PC-9 (cell line): ENCODE data around the gene GRM3. TPM values are rescaled to one million over a fixed set of nuclear protein-coding genes. Genes with fewer than 3 reads are reported as not detected.
A peak's percentile ranks its signal among the peaks of the same experiment; 100 is the strongest.

Experiments
- BruUV-seq: library from RNA; stranded (reverse); fragments of 400-500 nt; replicated peaks from 2 replicates; lab custom pipeline; 2021; lab: Mats Ljungman, UMichigan
- CTCF ChIA-PET: fragments of 300-600 bp; sonication (Branson Sonifier 250); formaldehyde crosslinking; loops from one replicate; lab custom pipeline; 2022; ENCODE audit warnings: antibody characterized with exemption; lab: Charles Lee
- POLR2A ChIA-PET: fragments of 300-600 bp; sonication (Branson Sonifier 250); formaldehyde crosslinking; loops from one replicate; lab custom pipeline; 2022; ENCODE audit warnings: antibody characterized with exemption; ENCODE audit not compliant: unreplicated experiment; lab: Charles Lee
- DNase-seq, 2 experiments: peaks; one replicate each; pipeline versions ENCODE4 v3.0.0 to v3.0.0-alpha.2; 2015 to 2022; ENCODE audit warnings: mixed read lengths in 1 of 2
- H2AFZ ChIP-seq: fragments of 200-600 bp; sonication (generic); 2 replicates; pipeline ENCODE4 v1.8.1; 2017; ENCODE audit warnings: antibody characterized with exemption
- H3F3A ChIP-seq: fragments of 200-600 bp; sonication (generic); 2 replicates; pipeline ENCODE4 v1.8.1; 2017; ENCODE audit warnings: antibody characterized with exemption, mild to moderate bottlenecking, low read depth; ENCODE audit not compliant: insufficient read depth
- H3K27ac ChIP-seq: fragments of 200-600 bp; sonication (generic); 2 replicates; pipeline ENCODE4 v1.6.1; 2016; ENCODE audit warnings: mixed run types
- H3K27me3 ChIP-seq: fragments of 200-600 bp; sonication (generic); 2 replicates; pipeline ENCODE4 v1.6.1; 2016; ENCODE audit warnings: low read depth, mixed run types; ENCODE audit not compliant: insufficient read depth
- H3K36me3 ChIP-seq: fragments of 200-600 bp; sonication (generic); 2 replicates; pipeline ENCODE4 v1.6.1; 2016; ENCODE audit warnings: low read depth, mixed run types
- H3K4me1 ChIP-seq: fragments of 200-600 bp; sonication (generic); replicated peaks from 2 replicates; pipeline ENCODE4 v1.6.1; 2016; ENCODE audit warnings: mixed run types; ENCODE audit not compliant: insufficient read depth
- H3K4me2 ChIP-seq: fragments of 200-600 bp; sonication (generic); 2 replicates; pipeline ENCODE4 v1.6.1; 2017; ENCODE audit warnings: mixed run types
- H3K4me3 ChIP-seq: fragments of 200-600 bp; sonication (generic); 2 replicates; pipeline ENCODE4 v1.6.1; 2016; ENCODE audit warnings: mixed run types
- H3K79me2 ChIP-seq: fragments of 200-600 bp; sonication (generic); 2 replicates; pipeline ENCODE4 v1.6.1; 2017; ENCODE audit warnings: low read depth, mixed run types
- H3K9me2 ChIP-seq: fragments of 200-600 bp; sonication (generic); 2 replicates; pipeline ENCODE4 v1.8.1; 2017; ENCODE audit warnings: mild to moderate bottlenecking; ENCODE audit not compliant: insufficient read depth
- H3K9me3 ChIP-seq: fragments of 200-600 bp; sonication (generic); 2 replicates; pipeline ENCODE4 v1.8.1; 2016; ENCODE audit warnings: low read depth; ENCODE audit not compliant: insufficient read depth
- H4K20me1 ChIP-seq: fragments of 200-600 bp; sonication (generic); 2 replicates; pipeline ENCODE4 v1.8.1; 2017; ENCODE audit not compliant: insufficient read depth
- CTCF ChIP-seq: fragments of 200-600 bp; sonication (generic); conservative IDR thresholded peaks from 2 replicates; pipeline ENCODE4 v1.6.1; 2017; ENCODE audit warnings: mixed run types, antibody characterized with exemption, mild to moderate bottlenecking, moderate library complexity
- EZH2 ChIP-seq: fragments of 200-600 bp; sonication (generic); IDR thresholded peaks from 2 replicates; pipeline ENCODE4 v1.8.0; 2017; ENCODE audit warnings: antibody characterized with exemption, low read depth
- intact Hi-C: fragments of 100-400 bp; cut with micrococcal nuclease; formaldehyde crosslinking; loops from one replicate; pipeline ENCODE4 v1.10.0; 2022; ENCODE audit not compliant: unreplicated experiment
- total RNA-seq: library from RNA; stranded (reverse); gene quantifications from 2 replicates; pipeline ENCODE4 v1.2.3, GENCODE V29; 2021

Gene GRM3
- total RNA-seq, 1 experiment from 2014 or later, result not detected

GRCh38 chr7:86900886-86901285 lies 257.2 kb downstream of the GRM3 start:
- TF ChIP-seq EZH2 (no peak), CTCF (no peak)
- H2AFZ ChIP-seq, result no peak overlapping the region
- CTCF ChIA-PET, result interaction anchor here (0.6 kb wide), 1 partner anchor 158 kb away, joined by 3 read pairs; the partner anchor contains the start of gene ELAPOR2
- no TSS peak for BruUV-seq
- H3F3A ChIP-seq, result no peaks in the 10 kb centered on the region
- no peaks in the 10 kb centered on the region for H3K27me3 ChIP-seq
- no peak for DNase-seq
- intact Hi-C loops, result loop anchor here (10.0 kb wide), 1 partner anchor 1866 kb away; no protein-coding TSS in a partner anchor
- no peaks in the 10 kb centered on the region for H3K9me2 ChIP-seq
- no peaks in the 10 kb centered on the region for H3K4me1 ChIP-seq
- no peak overlapping the region for H3K4me3 ChIP-seq
- H3K79me2 ChIP-seq, result no peaks in the 10 kb centered on the region
- H3K9me3 ChIP-seq, result no peaks in the 10 kb centered on the region
- H3K36me3 ChIP-seq, result no peaks in the 10 kb centered on the region
- H3K27ac ChIP-seq, result no peak overlapping the region
- no peaks in the 10 kb centered on the region for H4K20me1 ChIP-seq
- H3K4me2 ChIP-seq, result no peak overlapping the region
- POLR2A ChIA-PET, result no interaction called here

- Histone ChIP-seq H3K4me3 (no peak overlapping the region), H3K36me3 (no peaks in the 10 kb centered on the region), H3K79me2 (no peaks in the 10 kb centered on the region), H3K27me3 (no peaks in the 10 kb centered on the region), H3K9me3 (no peaks in the 10 kb centered on the region), H4K20me1 (no peaks in the 10 kb centered on the region), H3F3A (no peaks in the 10 kb centered on the region), H3K9me2 (no peaks in the 10 kb centered on the region), H3K4me2 (no peak overlapping the region), H3K27ac (no peak overlapping the region), H2AFZ (no peak overlapping the region), H3K4me1 (no peaks in the 10 kb centered on the region)
- intact Hi-C loops, result loop anchor here (1.0 to 10.0 kb wide), 4 partner anchors 307 to 1870 kb away; no protein-coding TSS in a partner anchor
- CTCF ChIA-PET, result interaction anchor here (0.7 to 0.8 kb wide), 12 partner anchors 11 to 1719 kb away, joined by 3 to 11 read pairs (median 4); no protein-coding TSS in a partner anchor
- DNase-seq, result peak; percentile 24 to 39
- BruUV-seq, result no TSS peak
- TF ChIP-seq EZH2 (no peak), CTCF (peak; percentile 80)
- POLR2A ChIA-PET, result no interaction called here
Measured at GRCh38 chr7:86904949-86905834, 261.5 kb downstream of the GRM3 start.

- Histone ChIP-seq H3K27me3 (no peaks in the 10 kb centered on the region), H3K9me2 (no peaks in the 10 kb centered on the region), H3K4me2 (no peak overlapping the region), H3F3A (no peaks in the 10 kb centered on the region), H3K4me1 (no peaks in the 10 kb centered on the region), H3K9me3 (no peaks in the 10 kb centered on the region), H3K36me3 (no peaks in the 10 kb centered on the region), H2AFZ (no peak overlapping the region), H3K4me3 (no peak overlapping the region), H4K20me1 (no peaks in the 10 kb centered on the region), H3K27ac (no peak overlapping the region), H3K79me2 (no peaks in the 10 kb centered on the region)
- POLR2A ChIA-PET, result no interaction called here
- no peak for DNase-seq
- no peak for TF ChIP-seq EZH2
- no peak for TF ChIP-seq CTCF
- intact Hi-C loops, result loop anchor here (10.0 kb wide), 1 partner anchor 1874 kb away; no protein-coding TSS in a partner anchor
- no TSS peak for BruUV-seq
- CTCF ChIA-PET, result no interaction called here
Measured at GRCh38 chr7:86908948-86909347, 265.2 kb downstream of the GRM3 start.
